Myocyte (in vitro differentiated cells): Measurements from ENCODE around the gene ENSA. TPM values are rescaled to one million over a fixed set of nuclear protein-coding genes. Genes with fewer than 3 reads are reported as not detected.
"Not testable (repeated sequence)": the region's sequence is repeated elsewhere in the genome, so short reads cannot be mapped to it uniquely, and the experiment has no call there.

Experiments
- DNase-seq: peaks from one replicate; pipeline ENCODE4 v3.0.0-alpha.2; 2012; ENCODE audit warnings: low read depth
- total RNA-seq: library from RNA; depleted of rRNA; stranded (reverse); fragments of >200 nt; gene quantifications from 2 replicates; pipeline ENCODE4 v1.2.3, GENCODE V29; 2014

ENSA gene
- total RNA-seq, 1 donor from 2014 or later: 116 TPM

DNA sequence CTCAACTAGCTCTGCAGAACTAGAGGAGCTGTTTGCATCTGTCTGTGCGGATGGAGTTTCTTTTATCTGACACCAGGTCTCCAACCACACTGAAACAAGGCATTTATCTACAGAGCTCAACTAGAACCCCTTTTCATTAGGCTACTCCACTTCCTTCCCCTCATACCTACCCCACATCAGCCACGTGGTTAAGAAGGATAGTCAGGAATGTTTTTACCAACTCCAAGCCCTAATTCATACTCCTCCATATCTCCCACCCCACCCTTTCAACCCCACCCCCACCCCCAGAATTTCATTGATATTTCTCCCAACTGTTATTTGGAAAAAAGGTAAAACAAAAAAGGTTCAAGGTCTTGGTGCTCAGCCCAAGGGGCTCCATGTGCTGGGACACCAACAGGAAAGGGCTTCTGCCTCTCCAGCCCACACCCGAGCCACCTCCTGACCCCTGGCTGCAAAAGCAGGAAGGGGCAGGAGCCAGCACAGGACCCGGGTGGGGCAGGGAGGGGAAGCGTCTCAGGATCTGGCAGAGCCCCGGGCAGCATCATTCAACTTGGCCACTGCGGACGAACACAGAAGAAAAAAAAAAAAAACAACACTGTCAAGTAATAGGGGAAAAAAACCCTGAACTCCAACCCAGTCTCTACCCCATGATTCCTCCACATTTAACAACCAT, 7.0 kb downstream of the ENSA start:
- no peak for DNase-seq

- DNase-seq: peak; percentile 60
Measured at GRCh38 chr1:150621497-150622302, 7.7 kb downstream of the ENSA start.

GRCh38 chr1:150620919-150621318, 8.5 kb downstream of the ENSA start:
- no peak for DNase-seq

DNA sequence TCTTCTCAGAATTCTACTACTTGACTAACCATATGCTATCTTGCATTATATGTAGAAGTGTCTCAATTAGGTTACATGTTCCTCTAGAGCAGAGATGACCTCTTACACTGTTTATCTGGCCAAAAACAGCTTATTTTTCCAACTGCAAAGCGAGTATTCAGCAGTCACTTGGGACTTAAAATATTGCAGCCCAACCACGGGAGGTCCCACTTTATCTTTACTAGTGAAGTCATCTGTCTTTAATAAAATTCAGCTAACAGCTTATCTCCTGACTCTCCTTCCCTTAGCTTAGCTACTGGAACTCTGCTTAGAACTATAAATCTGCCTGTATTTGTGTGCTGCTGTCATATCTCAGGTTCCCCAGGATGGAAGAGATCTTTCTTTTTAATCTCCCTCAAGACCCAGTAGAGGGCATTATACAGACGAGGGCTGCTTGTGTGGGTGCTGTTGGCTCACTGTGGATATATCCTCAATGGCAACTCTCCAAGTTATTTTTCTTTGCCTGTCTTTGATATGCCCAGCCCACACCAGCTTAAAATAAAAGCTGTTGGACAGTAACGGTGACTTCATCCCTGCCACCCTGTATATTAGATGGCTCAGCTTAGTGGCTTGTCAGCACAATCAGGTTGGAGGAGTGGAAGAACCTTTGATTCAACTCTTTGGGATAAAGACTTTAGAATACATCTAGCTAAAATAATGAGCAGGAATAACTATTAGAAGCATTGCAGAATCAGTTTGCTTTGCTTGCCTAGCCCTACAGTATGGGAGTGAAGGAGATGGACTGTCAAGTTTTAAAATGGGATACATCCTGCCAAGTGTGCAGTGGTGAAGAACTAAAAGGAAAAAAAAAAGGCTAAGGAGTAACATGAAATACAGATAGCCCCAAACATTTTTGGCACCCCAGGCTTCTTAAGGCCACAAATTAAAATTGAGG, 9.6 kb downstream of the ENSA start:
- DNase-seq: peak; percentile 94

DNA sequence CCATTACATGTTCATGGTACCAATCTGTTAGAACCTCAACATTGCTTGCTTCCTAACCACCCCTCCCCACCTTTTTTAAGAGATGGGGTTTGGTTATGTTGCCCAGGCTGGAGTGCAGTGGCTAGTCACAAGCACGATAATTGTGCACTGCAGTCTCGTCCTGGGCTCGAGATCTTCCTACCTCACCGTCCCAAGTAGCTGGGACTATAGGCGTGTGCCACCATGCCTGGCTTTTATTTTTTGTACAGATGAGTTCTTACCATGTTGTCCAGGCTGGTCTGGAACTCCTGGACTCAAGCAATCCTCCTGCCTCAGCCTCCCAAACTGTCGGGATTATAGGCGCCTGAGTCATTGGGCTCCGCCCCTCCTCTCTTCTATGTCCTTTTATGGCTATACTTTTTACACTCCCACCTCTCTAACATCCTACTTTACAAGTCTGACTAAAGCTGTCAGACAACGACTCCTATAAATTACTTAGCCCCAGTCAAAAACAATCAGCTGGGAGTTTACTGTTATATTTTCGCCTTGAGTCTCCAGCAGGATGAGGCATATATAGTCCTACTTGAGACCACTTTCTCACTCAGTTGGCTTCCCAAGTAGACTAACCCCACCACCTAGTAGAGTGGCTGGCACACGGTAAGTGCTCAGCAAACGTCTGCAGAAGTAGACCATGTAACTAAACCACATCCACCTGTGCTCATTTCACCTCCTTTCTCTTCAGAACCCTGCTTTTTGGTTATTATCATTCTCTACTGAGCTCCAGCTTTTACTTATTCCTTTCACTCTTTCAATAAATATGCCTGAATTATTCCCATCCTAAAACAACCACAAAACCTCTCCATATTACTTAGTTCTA, 13.8 kb downstream of the ENSA start:
- no peak for DNase-seq

DNA sequence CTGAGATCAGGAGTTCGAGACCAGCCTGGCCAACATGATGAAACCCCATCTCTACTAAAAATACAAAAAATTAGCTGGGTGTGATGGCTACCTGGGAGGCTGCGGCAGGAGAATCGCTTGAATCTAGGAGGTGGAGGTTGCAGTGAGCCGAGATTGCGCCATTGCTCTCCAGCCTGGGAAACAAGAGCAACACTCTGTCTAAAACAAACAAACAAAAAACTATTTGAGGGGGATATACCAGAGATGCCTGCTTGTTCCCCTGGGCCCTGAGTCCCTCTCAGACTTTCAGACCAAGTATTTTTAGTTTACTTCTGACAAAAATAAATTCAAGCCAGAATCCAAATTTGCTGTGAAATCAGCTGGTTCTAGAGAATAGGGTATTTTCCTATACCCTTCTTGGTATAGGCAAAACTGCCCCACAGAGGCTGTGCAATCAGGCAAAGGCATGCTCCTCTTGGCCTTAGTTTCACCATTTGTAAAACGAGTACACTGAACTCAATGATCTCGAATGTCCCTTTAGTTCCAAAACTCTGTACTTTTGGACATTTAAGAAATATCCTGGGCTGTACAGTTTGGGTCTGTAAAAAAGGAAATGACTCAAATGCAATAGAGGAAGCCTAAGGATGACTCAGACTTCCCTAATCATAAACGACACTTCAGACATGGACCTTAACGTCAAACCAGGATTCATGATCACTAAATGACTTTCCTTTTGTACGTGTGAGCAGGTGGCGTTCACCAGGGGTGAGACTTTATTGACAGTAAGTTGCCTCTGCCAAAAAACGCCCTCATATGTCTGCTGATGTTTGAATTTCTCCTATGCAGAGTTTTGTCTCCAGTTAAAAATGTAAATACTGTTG, 16.1 kb downstream of the ENSA start:
- peak; percentile 27 for DNase-seq

DNA sequence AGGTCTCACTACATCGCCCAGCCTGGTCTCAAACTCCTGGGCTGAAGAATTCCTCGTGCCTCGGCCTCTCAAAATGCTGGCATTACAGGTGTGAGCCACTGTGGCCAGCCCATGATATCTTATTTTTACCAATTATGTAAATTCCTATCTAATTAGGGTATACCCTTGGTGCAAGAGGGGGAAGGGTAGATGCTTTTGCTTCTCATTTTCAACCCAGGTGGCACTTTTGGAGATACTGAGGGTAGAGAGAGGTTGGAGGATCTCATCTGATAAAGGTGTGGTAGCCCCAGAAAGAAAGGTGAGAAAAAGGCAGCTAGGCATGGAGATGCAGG, 17.4 kb downstream of the ENSA start:
- no peak for DNase-seq

DNA sequence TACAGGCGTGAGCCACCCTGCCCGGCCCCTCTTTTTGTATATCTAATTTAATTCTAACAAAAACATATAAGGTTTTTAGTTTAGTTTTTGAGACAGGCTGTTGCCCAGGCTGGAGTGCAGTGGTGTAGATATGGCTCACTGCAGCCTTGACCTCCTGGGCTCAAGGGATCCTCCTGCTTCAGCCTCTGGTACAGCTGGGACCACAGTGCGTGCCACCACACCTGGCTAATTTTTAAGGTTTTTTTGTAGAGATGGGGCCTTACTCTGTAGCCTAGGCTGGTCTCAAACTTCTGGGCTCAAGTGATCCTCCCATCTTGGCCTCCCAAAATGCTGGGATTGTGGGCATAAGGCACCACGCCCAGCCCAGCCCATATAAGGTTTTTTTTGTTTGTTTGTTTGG, 18.8 kb downstream of the ENSA start:
- no peak for DNase-seq

DNA sequence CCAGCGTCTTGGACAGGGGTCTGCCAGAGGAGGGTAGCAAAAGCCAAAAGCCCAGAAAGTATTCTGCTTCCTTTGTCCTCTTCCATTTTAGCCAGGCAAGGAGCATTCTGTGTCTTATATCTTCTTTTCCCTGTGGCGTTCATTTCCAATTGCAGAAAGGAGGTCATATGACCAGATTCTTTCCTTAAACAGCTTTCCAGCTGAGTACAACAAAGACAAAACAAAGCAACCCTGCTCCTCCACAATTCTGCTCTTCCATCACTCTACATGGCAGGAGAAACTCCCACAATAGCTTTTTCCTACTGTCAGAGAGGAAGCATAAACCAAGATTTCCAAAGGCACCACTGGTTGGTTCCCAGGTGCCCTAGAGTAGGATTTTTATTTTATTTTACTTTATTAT, 19.7 kb downstream of the ENSA start:
- DNase-seq: no peak

DNA sequence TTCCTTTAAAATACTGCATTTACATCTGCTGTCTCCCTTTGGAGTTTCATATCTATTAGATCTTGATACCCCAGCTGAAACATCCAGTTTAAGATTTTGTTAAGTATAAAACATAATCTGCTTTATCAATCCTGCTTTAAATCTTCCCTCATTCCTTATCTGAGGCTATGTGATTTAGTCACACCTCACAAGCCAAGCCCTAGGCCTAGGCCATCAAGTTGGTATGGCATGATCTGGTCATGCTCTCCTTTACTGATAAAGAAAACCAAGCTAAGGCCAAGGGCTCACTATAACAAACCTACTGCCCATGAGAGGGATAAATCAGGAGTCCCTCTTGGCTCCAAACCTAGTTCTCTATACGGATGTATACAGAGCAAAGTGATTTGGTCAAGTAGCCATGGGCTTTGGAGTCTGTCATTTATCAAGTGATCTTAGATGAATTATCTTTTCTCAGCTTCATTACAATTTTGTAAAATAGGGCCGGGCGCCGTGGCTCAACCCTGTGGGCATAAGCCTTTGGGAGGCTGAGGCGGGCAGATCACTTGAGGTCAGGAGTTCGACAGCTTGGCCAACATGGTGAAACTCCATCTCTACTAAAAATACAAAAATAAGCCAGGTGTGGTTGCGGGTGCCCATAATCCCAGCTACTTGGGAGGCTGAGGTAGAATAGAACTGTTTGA, 22.8 kb downstream of the ENSA start:
- DNase-seq: no peak

GRCh38 chr1:150605451-150605731, 24.0 kb downstream of the ENSA start:
- DNase-seq: not testable (repeated sequence)

- no peak for DNase-seq
Measured at GRCh38 chr1:150604226-150604588, 25.2 kb downstream of the ENSA start.

GRCh38 chr1:150603711-150604110, 25.7 kb downstream of the ENSA start:
- DNase-seq: no peak

- not testable (repeated sequence) for DNase-seq
Measured at GRCh38 chr1:150602372-150602771, 27.0 kb downstream of the ENSA start.

DNA sequence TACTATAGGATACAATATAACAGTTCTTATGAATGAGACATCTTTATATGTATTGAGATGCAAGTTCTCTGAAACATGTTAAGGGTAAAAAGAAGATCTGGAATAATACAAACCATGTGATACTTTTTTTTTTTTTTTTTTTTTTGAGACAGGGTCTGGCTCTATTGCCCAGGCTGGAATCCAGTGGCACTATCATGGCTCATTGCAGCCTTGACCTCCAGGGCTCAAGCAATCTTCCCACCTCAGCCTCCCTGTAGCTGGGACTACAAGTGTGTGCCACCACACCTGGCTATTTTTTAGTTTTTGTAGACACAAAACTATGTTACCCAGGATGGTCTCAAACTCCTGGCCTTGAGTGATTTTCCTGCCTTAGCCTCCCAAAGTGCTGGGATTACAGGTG, 27.9 kb downstream of the ENSA start:
- DNase-seq: no peak

DNA sequence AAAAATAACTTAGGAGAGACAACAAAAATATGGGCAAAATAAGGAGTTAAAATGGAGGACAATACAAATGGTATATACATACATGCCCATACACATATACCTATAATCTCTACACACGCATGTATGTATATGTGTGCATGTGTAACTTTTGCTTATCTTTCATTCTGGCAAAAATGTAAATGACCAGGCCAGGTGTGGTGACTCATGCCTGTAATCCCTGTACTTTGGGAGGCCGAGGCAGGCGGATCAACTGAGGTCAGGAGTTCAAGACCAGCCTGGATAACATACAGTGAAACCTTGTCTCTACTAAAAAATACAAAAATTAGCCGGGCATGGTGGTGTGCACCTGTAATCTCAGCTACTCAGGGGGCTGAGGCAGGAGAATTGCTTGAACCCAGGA, 31.1 kb downstream of the ENSA start:
- DNase-seq: not testable (repeated sequence)

DNA sequence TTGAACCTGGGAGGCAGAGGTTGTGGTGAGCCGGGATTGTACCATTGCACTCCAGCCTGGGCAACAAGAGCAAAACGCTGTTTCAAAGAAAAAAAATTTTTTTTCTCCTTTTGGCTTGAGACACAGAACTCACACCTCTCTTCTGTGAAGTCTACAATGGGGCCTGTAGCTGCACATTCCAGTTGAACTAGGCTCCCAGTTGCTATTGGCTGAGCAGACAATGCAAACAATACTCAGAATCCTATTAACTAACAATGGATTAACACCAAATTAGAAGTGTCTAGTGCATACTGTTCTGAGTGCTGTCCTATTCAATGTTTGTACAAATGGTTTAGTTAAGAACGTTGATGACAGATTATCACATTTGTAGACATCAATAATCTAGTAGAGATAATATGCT, 32.4 kb downstream of the ENSA start:
- no peak for DNase-seq

DNA sequence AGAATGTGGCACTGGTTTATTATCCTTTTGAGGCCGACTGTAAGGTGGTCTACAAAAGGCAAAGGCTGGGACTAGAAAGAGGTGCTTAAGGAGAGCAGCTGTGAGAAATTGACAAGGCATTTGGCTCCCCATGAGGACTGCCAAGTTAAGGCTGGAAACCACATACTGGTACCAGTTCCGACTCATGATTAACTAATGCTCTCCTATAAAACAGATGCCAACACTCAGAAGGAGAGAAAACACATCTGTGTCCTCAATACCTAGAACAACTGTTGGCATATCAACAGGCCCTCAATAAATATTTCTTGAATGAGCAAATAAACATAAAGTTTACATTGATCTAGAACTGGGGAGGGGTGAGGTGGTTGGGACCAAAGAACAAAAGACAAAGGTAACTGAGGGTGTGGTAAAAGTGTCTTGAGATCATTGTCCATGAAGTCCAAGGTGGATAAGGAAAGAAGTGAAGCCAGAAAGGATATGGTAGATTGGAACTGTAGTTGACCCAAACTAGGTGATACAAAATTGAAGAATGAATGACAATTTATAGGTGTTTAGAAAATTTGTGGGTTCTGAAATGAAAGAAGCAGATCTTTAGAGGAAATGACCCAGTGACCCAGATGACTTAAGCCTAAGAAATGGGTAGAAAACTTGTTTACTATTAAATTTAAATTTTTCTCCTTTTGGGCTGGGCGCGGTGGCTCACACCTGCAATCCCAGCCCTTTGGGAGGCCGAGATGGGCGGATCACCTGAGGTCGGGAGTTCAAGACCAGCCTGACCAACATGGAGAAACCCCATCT, 33.1 kb downstream of the ENSA start:
- peak; percentile 34 for DNase-seq

DNA sequence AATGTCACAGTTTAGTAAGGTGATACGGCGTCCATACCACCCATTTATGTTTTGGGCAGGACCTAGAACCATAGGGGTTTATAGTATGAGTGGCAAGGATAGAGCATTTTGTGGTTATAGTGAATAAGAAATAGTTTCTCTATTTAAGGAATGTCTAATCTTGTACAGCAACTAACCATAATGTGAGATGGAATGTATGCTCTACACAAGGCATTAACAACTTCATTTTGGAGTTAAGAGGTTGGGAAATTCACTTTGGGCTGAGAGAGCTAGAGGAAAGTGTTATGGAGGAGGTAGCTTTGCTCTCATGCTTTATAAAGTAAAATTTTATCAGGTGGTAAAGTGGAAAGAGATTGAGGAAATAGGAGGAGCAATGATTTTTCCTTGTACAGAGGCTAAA, 47.0 kb downstream of the ENSA start:
- no peak for DNase-seq
